HL-60 (cell line): Measurements from ENCODE around the gene FAM78B.

Experiments used
- GABPA ChIP-seq: IDR thresholded peaks from 2 replicates; pipeline ENCODE4 v1.6.1; 2012; ENCODE audit warnings: low read depth
- POLR2AphosphoS5 ChIP-seq: IDR thresholded peaks from 2 replicates; pipeline ENCODE4 v1.6.1; 2012; ENCODE audit warnings: low read depth
- SPI1 ChIP-seq: IDR thresholded peaks from 2 replicates; pipeline ENCODE4 v1.6.1; 2012; ENCODE audit warnings: low read depth, mild to moderate bottlenecking, borderline replicate concordance
- TF ChIP-seq, protein P1 (sequence below): IDR thresholded peaks from one replicate; pipeline ENCODE4 v1.5.1; 2011; ENCODE audit warnings: low read length, control low read depth, inconsistent platforms; ENCODE audit not compliant: insufficient read depth
- TF ChIP-seq, protein P2 (sequence below): IDR thresholded peaks from 2 replicates; pipeline ENCODE4 v1.6.1; 2012; ENCODE audit warnings: low read depth; ENCODE audit not compliant: insufficient replicate concordance

GRCh38 chr1:166064951-166065350 is 101.8 kb downstream of the FAM78B start:
- TF ChIP-seq, protein P1, sequence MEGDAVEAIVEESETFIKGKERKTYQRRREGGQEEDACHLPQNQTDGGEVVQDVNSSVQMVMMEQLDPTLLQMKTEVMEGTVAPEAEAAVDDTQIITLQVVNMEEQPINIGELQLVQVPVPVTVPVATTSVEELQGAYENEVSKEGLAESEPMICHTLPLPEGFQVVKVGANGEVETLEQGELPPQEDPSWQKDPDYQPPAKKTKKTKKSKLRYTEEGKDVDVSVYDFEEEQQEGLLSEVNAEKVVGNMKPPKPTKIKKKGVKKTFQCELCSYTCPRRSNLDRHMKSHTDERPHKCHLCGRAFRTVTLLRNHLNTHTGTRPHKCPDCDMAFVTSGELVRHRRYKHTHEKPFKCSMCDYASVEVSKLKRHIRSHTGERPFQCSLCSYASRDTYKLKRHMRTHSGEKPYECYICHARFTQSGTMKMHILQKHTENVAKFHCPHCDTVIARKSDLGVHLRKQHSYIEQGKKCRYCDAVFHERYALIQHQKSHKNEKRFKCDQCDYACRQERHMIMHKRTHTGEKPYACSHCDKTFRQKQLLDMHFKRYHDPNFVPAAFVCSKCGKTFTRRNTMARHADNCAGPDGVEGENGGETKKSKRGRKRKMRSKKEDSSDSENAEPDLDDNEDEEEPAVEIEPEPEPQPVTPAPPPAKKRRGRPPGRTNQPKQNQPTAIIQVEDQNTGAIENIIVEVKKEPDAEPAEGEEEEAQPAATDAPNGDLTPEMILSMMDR: no peak
- TF ChIP-seq POLR2AphosphoS5 (no peak), GABPA (no peak), SPI1 (no peak)
- TF ChIP-seq, protein P2, sequence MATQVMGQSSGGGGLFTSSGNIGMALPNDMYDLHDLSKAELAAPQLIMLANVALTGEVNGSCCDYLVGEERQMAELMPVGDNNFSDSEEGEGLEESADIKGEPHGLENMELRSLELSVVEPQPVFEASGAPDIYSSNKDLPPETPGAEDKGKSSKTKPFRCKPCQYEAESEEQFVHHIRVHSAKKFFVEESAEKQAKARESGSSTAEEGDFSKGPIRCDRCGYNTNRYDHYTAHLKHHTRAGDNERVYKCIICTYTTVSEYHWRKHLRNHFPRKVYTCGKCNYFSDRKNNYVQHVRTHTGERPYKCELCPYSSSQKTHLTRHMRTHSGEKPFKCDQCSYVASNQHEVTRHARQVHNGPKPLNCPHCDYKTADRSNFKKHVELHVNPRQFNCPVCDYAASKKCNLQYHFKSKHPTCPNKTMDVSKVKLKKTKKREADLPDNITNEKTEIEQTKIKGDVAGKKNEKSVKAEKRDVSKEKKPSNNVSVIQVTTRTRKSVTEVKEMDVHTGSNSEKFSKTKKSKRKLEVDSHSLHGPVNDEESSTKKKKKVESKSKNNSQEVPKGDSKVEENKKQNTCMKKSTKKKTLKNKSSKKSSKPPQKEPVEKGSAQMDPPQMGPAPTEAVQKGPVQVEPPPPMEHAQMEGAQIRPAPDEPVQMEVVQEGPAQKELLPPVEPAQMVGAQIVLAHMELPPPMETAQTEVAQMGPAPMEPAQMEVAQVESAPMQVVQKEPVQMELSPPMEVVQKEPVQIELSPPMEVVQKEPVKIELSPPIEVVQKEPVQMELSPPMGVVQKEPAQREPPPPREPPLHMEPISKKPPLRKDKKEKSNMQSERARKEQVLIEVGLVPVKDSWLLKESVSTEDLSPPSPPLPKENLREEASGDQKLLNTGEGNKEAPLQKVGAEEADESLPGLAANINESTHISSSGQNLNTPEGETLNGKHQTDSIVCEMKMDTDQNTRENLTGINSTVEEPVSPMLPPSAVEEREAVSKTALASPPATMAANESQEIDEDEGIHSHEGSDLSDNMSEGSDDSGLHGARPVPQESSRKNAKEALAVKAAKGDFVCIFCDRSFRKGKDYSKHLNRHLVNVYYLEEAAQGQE: no peak
